Transverse colon (tissue), 4 donors: ENCODE results near the gene MAPKAPK2.

Source experiments
- CTCF ChIP-seq, 5 experiments: fragments of 200-600 bp in 3 of 5; fragments of 450-650 bp in 2 of 5; sonication (generic) in 3 of 5; IDR thresholded peaks; 1 replicate in 2 of 5; 2 replicates in 3 of 5; pipeline ENCODE4 v1.5.1; 2016 to 2017; ENCODE audit warnings: antibody characterized with exemption in 5 of 5, inconsistent platforms in 3 of 5, mild to moderate bottlenecking in 2 of 5, moderate library complexity in 1 of 5
- POLR2AphosphoS5 ChIP-seq, 3 donors: sonication (generic); formaldehyde crosslinking; IDR thresholded peaks; one replicate each; pipeline ENCODE4 v1.6.1; 2016; ENCODE audit warnings: antibody characterized with exemption in 3 of 3

- TF ChIP-seq CTCF (IDR thresholded peaks at IDR 0.05) (no peak), POLR2AphosphoS5 (IDR thresholded peaks at IDR 0.05) (no peak)
Observed at GRCh38 chr1:206708058-206708457, 23.4 kb downstream of the MAPKAPK2 start.
